ENCODE measurements around the gene TRIM40.

GRCh38 chr6:30185846-30186484, 50.0 kb downstream of the TRIM40 start:
- TF ChIP-seq POLR2AphosphoS5 (IDR thresholded peaks at IDR 0.05; ENCODE audit: low read depth, low read length) (no peak), FOXP2 (optimal IDR thresholded peaks at IDR 0.05; ENCODE audit: borderline replicate concordance, extremely low read depth, extremely low read length, insufficient read depth) (no peak), SIN3A (IDR thresholded peaks at IDR 0.05; ENCODE audit: borderline replicate concordance, insufficient read depth, low read length) (no peak), TAF1 (IDR thresholded peaks at IDR 0.05; ENCODE audit: borderline replicate concordance, insufficient read depth, low read length) (no peak)

Measured in PFSK-1 (cell line).